Activated naive CD4-positive, alpha-beta T cell (primary cell): ENCODE results near the gene HSPH1.
"Not testable (repeated sequence)": the region's sequence is repeated elsewhere in the genome, so short reads cannot be mapped to it uniquely, and the experiment has no call there.

Experiments used
- DNase-seq, 4 experiments: peaks; one replicate each; lab custom pipeline; 2025; lab: John Stamatoyannopoulos, UW

HSPH1 gene

GRCh38 chr13:31131470-31131961, 30.2 kb downstream of the HSPH1 start:
- DNase-seq = no peak

- DNase-seq = no peak
These were observed 32.3 kb downstream of the HSPH1 start for GRCh38 chr13:31129419-31129818.

DNA sequence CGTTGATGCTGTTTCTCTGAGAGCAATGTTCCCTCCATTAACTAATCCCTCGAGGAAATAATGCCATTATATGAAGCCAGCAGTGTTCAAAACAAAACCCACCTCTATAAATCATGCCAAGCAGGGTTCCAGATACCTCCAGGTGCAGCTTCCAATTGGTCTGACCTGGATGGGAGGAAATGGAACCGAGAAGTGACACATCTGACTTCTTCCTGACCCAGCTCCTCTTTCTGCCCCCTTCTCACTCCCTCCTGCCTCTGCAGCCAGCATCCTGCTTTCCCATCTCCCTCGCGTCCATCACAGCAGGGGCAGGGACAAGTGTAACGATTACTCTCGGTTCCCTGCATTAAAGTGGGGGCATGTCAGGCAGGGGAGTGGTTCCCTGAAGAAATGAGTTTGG, 37.5 kb downstream of the HSPH1 start:
- no peak for DNase-seq

GRCh38 chr13:31122544-31123260, 39.0 kb downstream of the HSPH1 start:
- DNase-seq = no peak

DNA sequence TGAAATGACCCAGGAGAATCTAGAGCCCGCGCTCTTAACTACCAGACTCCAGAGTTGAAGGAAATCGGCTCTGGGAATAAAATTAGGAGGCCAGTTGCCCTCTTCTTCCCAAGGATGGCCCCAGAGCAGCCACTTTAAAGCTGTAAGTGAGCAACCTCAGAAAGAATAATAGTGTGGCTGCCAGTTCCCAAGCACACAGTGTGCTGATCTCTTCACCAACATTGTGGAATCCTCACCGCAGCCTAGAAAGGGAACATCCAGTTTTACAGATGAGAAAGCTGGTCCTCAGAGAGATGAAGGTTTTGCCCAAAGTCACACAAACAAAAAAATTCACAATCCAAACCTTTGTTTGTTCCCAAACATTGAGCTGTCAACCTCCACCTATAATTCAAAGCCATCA, 39.6 kb downstream of the HSPH1 start:
- no peak for DNase-seq

DNA sequence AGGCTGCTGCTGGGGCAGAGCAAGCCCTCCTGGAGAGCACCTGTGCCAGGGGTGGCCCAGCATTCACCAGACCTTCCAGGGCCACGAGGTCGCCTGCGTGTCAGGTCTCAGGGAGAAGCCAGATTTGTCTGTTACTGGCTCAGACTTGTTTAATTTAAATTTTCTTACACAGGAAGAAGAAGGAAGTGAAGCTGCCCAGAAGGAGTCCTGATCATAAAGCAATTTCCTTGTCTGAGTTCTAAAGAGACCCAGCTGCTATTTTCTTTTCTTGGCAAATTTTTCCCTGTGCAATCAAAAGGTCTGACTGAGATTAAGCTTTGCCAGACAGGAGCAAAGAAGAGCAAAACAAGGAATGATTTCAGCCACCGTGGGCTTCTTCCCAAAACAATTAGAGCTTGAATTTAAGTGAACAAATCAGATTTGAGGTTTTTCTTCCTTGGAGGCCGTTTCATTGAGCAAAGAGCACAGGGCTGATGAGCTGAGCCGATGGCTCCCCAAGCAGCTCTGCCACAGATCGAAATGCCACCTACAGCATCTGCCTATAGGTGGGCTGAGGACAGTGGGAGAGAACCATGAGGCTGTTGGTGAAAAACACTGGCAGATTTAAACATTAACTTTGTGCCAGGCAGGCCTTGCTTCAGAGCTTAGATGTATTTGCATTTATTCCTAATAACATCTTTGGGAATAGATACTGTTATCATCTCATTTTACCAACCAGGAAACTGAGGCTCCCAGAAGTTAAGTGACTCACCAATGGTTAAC, 40.1 kb downstream of the HSPH1 start:
- no peak for DNase-seq

- no peak for DNase-seq
These were observed 41.6 kb downstream of the HSPH1 start for GRCh38 chr13:31119966-31120700.

- no peak for DNase-seq
These were observed 42.2 kb downstream of the HSPH1 start for GRCh38 chr13:31119526-31119925.

DNA sequence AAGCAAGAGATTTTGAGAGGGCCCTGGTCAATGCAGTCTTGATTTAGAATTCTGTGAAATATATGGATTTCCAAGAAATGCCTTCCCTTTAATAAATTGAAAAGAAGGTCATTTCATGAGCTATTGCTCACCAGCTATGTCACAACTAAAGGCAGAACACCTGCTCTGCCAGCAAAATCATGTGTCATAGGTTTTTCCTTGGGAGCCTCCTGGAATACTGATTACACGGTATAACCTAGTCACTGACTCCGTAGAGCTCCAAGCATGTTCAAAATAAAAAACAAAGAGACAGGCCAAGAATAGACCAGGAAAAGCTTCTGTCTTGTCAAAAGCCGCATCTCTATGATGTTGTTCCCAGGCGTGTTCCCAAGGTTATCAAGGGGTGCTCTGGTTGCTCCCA, 45.5 kb downstream of the HSPH1 start:
- no peak for DNase-seq

DNA sequence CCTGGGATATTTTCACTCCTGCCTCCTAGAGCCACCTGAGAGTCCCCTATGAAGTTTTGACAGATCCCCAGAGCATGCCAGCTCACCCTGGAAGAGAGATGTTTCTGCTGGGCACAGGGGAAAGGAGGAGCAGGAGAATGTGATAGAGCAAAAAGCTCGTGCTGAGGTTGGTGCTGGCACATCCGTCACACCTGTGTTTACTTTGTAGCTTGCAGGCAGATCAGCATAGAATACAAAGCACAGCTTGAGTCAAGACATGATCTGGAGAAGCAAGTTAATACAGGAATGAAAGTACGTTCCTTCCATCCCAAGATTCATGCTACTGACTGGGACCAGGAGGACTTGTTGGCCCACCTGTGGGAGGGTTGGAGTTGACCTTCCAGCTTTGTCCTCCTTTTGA, 46.1 kb downstream of the HSPH1 start:
- no peak for DNase-seq

- DNase-seq = no peak
These were observed 47.1 kb downstream of the HSPH1 start for GRCh38 chr13:31114641-31115040.

- DNase-seq = no peak
These were observed 50.6 kb downstream of the HSPH1 start for GRCh38 chr13:31111136-31111535.

GRCh38 chr13:31110617-31111016, 51.1 kb downstream of the HSPH1 start:
- no peak for DNase-seq

- no peak for DNase-seq
These were observed 51.5 kb downstream of the HSPH1 start for GRCh38 chr13:31110169-31110568.

GRCh38 chr13:31107109-31107508, 54.6 kb downstream of the HSPH1 start:
- no peak for DNase-seq

- DNase-seq = no peak
These were observed 55.8 kb downstream of the HSPH1 start for GRCh38 chr13:31105856-31106255.

GRCh38 chr13:31105020-31105795, 56.5 kb downstream of the HSPH1 start:
- no peak for DNase-seq

DNA sequence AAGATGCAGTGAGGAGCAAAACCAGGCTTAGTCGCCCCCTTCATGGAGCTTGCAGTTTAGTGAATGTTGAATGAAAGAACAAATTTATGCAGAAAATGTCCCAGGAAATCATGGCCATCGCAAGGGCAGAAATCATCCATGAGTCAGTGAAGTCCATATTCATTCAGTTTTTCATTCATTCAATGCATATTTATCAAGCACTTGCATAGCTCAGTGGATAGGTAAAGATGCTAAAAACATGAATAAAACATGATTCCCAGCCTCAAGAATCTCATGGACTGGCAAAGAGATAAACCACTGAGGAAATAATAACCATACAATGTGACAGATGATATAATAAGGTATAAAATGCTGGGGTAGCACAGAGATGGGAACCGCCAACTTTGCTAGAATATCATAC, 58.8 kb downstream of the HSPH1 start:
- no peak for DNase-seq

DNA sequence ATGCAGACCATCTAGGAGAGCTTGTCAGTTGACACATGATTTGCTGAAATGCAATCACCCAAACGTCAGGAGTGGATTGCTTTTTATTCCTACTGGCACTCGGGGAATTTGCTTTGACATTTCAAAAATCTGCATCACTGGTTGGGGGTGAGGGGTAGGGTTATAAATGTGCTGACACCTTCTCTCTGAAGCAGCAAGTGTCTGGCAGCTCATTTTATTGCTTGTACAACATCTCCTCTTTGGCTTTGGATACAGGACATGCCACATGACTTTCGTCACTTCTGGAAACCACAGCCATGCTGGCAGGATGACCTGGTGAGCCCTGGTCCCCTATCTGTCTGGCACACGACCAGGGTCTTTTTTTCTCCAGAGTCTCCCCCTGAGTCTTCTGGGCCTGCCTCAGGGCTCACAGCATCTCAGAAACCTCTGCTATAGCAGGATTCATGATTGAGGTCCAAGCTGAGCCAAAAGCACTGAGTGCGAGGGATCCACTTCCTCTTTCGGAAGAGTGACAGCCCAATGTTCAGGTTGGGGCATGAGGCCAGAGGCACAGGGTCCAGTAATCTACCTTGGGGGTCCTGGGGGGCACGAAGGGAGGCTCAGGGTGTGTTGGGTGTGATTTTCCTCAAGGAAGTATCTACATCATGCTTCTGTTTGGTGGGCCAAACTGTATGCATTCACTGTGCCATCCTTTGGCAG, 60.1 kb downstream of the HSPH1 start:
- DNase-seq = no peak

DNA sequence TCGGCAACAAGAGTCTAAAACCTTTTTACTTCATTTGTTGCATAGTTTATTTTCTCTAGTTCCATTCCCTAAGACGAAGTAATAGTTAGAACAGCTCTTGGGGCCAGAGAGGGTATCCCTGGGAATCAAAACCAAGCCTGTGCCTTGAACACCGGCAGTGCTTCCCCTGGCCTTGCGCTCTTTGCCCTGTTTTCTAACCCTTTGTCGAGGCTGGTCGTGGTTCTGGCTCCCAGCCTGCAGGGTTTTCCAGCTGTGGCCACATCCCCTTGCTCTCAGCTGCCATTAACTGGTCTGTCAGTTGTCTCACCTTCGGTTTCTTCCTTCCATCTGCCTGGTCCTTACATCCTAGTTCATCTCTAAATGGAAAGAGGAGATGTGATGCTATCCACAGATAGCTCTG, 61.0 kb downstream of the HSPH1 start:
- DNase-seq = no peak

GRCh38 chr13:31097911-31098434, 63.7 kb downstream of the HSPH1 start:
- not testable (repeated sequence) for DNase-seq
